H1 (cell line): ENCODE results near the gene PIGU. TPM values are rescaled to one million over a fixed set of nuclear protein-coding genes. Genes with fewer than 3 reads are reported as not detected.

ENCODE experiments used
- CTCF ChIA-PET: fragments of 300-600 bp; sonication (Branson Sonifier 250); formaldehyde crosslinking; loops from one replicate; lab custom pipeline; 2021; ENCODE audit not compliant: partially characterized antibody; lab: Charles Lee
- POLR2A ChIA-PET: fragments of 300-600 bp; sonication (Branson Sonifier 250); formaldehyde crosslinking; loops from one replicate; lab custom pipeline; 2021; ENCODE audit warnings: inconsistent platforms; ENCODE audit not compliant: partially characterized antibody; lab: Charles Lee
- DNase-seq, 2 experiments: peaks; one replicate each; pipeline versions ENCODE4 v3.0.0 to v3.0.0-alpha.2; 2010 to 2022; ENCODE audit warnings: low spot score in 2 of 2, low read depth in 1 of 2, mixed read lengths in 1 of 2
- FAIRE-seq: peaks from 2 replicates; lab custom pipeline; 2011; peaks lifted over from hg19 to GRCh38; lab: Jason Lieb, UNC
- H2AFZ ChIP-seq: 2 replicates; pipeline ENCODE4 v1.8.1; 2012; ENCODE audit warnings: low read length, inconsistent platforms
- H2AK5ac ChIP-seq: 2 replicates; pipeline ENCODE4 v1.6.1; 2013; ENCODE audit warnings: low read depth, low read length
- H2BK120ac ChIP-seq: replicated peaks from 2 replicates; pipeline ENCODE3; 2013; ENCODE audit warnings: low read depth, low read length, inconsistent platforms
- H2BK12ac ChIP-seq: 2 replicates; pipeline ENCODE4 v1.6.1; 2013; ENCODE audit warnings: low read depth, low read length
- H2BK15ac ChIP-seq: 2 replicates; pipeline ENCODE4 v1.6.1; 2013; ENCODE audit warnings: low read length
- H2BK20ac ChIP-seq: 2 replicates; pipeline ENCODE4 v1.6.1; 2013; ENCODE audit warnings: low read length
- H2BK5ac ChIP-seq: 2 replicates; pipeline ENCODE4 v1.6.1; 2013; ENCODE audit warnings: low read depth, low read length
- H3K14ac ChIP-seq: 2 replicates; pipeline ENCODE4 v1.6.1; 2013; ENCODE audit warnings: inconsistent platforms; ENCODE audit not compliant: insufficient read length
- H3K18ac ChIP-seq: 2 replicates; pipeline ENCODE4 v1.6.1; 2013; ENCODE audit warnings: low read length; ENCODE audit errors: extremely low read depth
- H3K23ac ChIP-seq: 2 replicates; pipeline ENCODE4 v1.6.1; 2013; ENCODE audit warnings: inconsistent platforms; ENCODE audit not compliant: insufficient read length
- H3K23me2 ChIP-seq: 2 replicates; pipeline ENCODE4 v1.6.1; 2013; ENCODE audit warnings: low read depth, low read length
- H3K27ac ChIP-seq: 2 replicates; pipeline ENCODE4 v1.6.1; 2011; ENCODE audit warnings: low read depth, low read length, inconsistent platforms
- H3K27me3 ChIP-seq, 4 experiments: replicated peaks in 1 of 4; 1 replicate in 1 of 4; 2 replicates in 3 of 4; pipeline versions ENCODE4 v1.6.1 to v1.8.1; 2011 to 2013; ENCODE audit warnings: low read length in 3 of 4, mild to moderate bottlenecking in 3 of 4, inconsistent platforms in 2 of 4, mixed read lengths in 2 of 4, moderate library complexity in 1 of 4; ENCODE audit not compliant: control insufficient read depth in 3 of 4, insufficient read depth in 3 of 4; ENCODE audit errors: extremely low read depth in 1 of 4
- H3K36me3 ChIP-seq, 4 experiments: 2 replicates each; pipeline versions ENCODE4 v1.6.1 to v1.8.1; 2011 to 2013; ENCODE audit warnings: mild to moderate bottlenecking in 4 of 4, low read length in 3 of 4, moderate library complexity in 2 of 4, control low read depth in 1 of 4, inconsistent platforms in 1 of 4; ENCODE audit not compliant: insufficient read depth in 4 of 4, control insufficient read depth in 2 of 4
- H3K4ac ChIP-seq: replicated peaks from 2 replicates; pipeline ENCODE3; 2013; ENCODE audit warnings: low read length, low read depth, mixed read lengths, inconsistent platforms; ENCODE audit not compliant: insufficient read length
- H3K4me1 ChIP-seq, 4 experiments: replicated peaks in 1 of 4; 1 replicate in 1 of 4; 2 replicates in 3 of 4; pipeline versions ENCODE4 v1.6.1 to v1.8.1; 2011 to 2013; ENCODE audit warnings: low read length in 3 of 4, inconsistent platforms in 2 of 4, mixed read lengths in 1 of 4; ENCODE audit not compliant: insufficient read depth in 4 of 4, control insufficient read depth in 3 of 4
- H3K4me2 ChIP-seq, 2 experiments: 2 replicates each; pipeline versions ENCODE4 v1.6.1 to v1.8.1; 2011 to 2013; ENCODE audit warnings: low read depth in 2 of 2, low read length in 2 of 2, control low read depth in 1 of 2, inconsistent platforms in 1 of 2, mild to moderate bottlenecking in 1 of 2; ENCODE audit not compliant: insufficient read depth in 1 of 2
- H3K4me3 ChIP-seq, 4 experiments: fragments of 200-600, 300-600 bp in 1 of 4; sonication (generic), shearing (Covaris generic), sonication (Bioruptor Twin) in 1 of 4; 2 replicates each; pipeline versions ENCODE4 v1.5.1 to v1.8.1; 2011 to 2016; ENCODE audit warnings: low read length in 4 of 4, low read depth in 3 of 4, control low read depth in 2 of 4, inconsistent platforms in 2 of 4, mild to moderate bottlenecking in 2 of 4, mixed read lengths in 1 of 4, moderate library complexity in 1 of 4; ENCODE audit not compliant: insufficient read depth in 2 of 4; ENCODE audit errors: extremely low read depth in 1 of 4
- H3K56ac ChIP-seq: replicated peaks from 2 replicates; pipeline ENCODE3; 2013; ENCODE audit warnings: low read depth, mild to moderate bottlenecking, mixed read lengths, low read length, inconsistent platforms; ENCODE audit not compliant: insufficient read length
- H3K79me1 ChIP-seq: 2 replicates; pipeline ENCODE4 v1.6.1; 2013; ENCODE audit warnings: low read depth, low read length, control low read depth
- H3K79me2 ChIP-seq, 2 experiments: 2 replicates each; pipeline versions ENCODE4 v1.6.1 to v1.8.1; 2012 to 2013; ENCODE audit warnings: low read length in 2 of 2, mild to moderate bottlenecking in 2 of 2, inconsistent platforms in 1 of 2; ENCODE audit not compliant: insufficient read depth in 2 of 2, control insufficient read depth in 1 of 2
- H3K9ac ChIP-seq, 4 experiments: replicated peaks in 1 of 4; 1 replicate in 1 of 4; 2 replicates in 3 of 4; pipeline versions ENCODE4 v1.6.1 to v1.8.1; 2011 to 2013; ENCODE audit warnings: low read depth in 3 of 4, low read length in 3 of 4, control low read depth in 2 of 4, mild to moderate bottlenecking in 2 of 4, moderate library complexity in 2 of 4, inconsistent platforms in 1 of 4; ENCODE audit errors: extremely low read depth in 1 of 4
- H3K9me3 ChIP-seq, 2 experiments: 2 replicates each; pipeline versions ENCODE4 v1.6.1 to v1.8.1; 2012 to 2013; ENCODE audit warnings: mild to moderate bottlenecking in 2 of 2, moderate library complexity in 2 of 2, control low read depth in 1 of 2, inconsistent platforms in 1 of 2, low read depth in 1 of 2, low read length in 1 of 2, mixed read lengths in 1 of 2; ENCODE audit not compliant: insufficient read depth in 2 of 2
- H4K20me1 ChIP-seq, 2 experiments: replicated peaks in 1 of 2; 2 replicates each; pipeline versions ENCODE3 to v1.8.1; 2011 to 2013; ENCODE audit warnings: inconsistent platforms in 2 of 2, low read length in 2 of 2, mild to moderate bottlenecking in 1 of 2; ENCODE audit not compliant: insufficient read depth in 2 of 2, control insufficient read depth in 1 of 2
- H4K5ac ChIP-seq: 2 replicates; pipeline ENCODE4 v1.6.1; 2013; ENCODE audit warnings: low read length, low read depth, mixed read lengths, inconsistent platforms; ENCODE audit not compliant: insufficient read length
- H4K8ac ChIP-seq: 2 replicates; pipeline ENCODE4 v1.8.0; 2013; ENCODE audit warnings: mild to moderate bottlenecking, moderate library complexity, low read length, inconsistent platforms; ENCODE audit not compliant: insufficient read depth; ENCODE audit errors: extremely low read depth
- H4K91ac ChIP-seq: replicated peaks from 2 replicates; pipeline ENCODE3; 2013; ENCODE audit warnings: low read length, mixed read lengths, inconsistent platforms; ENCODE audit not compliant: insufficient read length
- WGBS, 2 experiments: shearing (Covaris generic) in 1 of 2; methylation state at CpG; one replicate each; pipeline versions ENCODE4 v1.1.6 to v1.1.7; 2013 to 2015; ENCODE audit warnings: low lambda C conversion rate in 2 of 2, mixed read lengths in 2 of 2, inconsistent platforms in 1 of 2, low coverage in 1 of 2, missing lambda C conversion rate in 1 of 2; ENCODE audit not compliant: insufficient replicate concordance in 2 of 2, insufficient coverage in 1 of 2, insufficient read length in 1 of 2; ENCODE audit errors: extremely low coverage in 1 of 2, missing lambda C conversion rate in 1 of 2; 5-methylcytosine and 5-hydroxymethylcytosine counted together
- polyA plus RNA-seq, 7 experiments: library from polyadenylated mRNA; depleted of rRNA in 3 of 7; stranded (reverse) in 5 of 7; unstranded in 2 of 7; fragments of >200 nt in 5 of 7; fragments of 200-250 nt in 2 of 7; gene quantifications; 1 replicate in 5 of 7; 2 replicates in 1 of 7; 4 replicates in 1 of 7; pipeline versions ENCODE4 v1.2.1 to v1.2.3, GENCODE V29; 2011 to 2013; ENCODE audit warnings: missing spikeins in 2 of 7, mixed read lengths in 2 of 7
- total RNA-seq: library from RNA; stranded (reverse); fragmentation: NEBNext Ultra II Directional; extraction: Animal tissue kit (Norgen Biotek cat#: 25700); gene quantifications from 2 replicates; pipeline ENCODE4 v1.2.1, GENCODE V29; 2021
- TF ChIP-seq, protein P1 (sequence below): IDR thresholded peaks from 2 replicates; pipeline ENCODE4 v1.6.1; 2012; ENCODE audit warnings: inconsistent platforms

Gene PIGU
- total and polyA plus RNA-seq, 2 of the 8 experiments (the other 6 are each of a cell fraction or from before 2014, with no cell fraction given), result 28.3 to 117 TPM

DNA sequence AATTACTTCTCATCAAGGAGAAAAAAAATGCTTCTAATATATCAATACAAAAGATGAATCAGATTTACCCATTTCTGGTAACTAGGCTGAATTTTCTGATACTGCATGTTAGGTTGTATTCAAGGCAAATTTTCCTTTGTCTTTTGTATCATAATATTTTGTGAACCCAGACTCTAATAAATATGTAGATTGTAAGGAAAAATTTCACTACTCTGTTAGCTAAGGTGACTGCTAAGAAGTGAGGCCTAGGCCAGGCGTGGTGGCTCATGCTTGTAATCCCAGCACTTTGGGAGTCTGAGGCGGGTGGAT is 40.0 kb upstream of the PIGU start:
- Histone ChIP-seq H3K36me3 (no peaks in the 10 kb centered on the region), H3K18ac (no peak overlapping the region), H3K27me3 (peaks cover 0 to 3% (median 1%) of the 10 kb centered on the region in 4 experiments; a peak in 1 of 7 replicates), H4K91ac (no peak overlapping the region), H3K79me1 (no peaks in the 10 kb centered on the region)
- FAIRE-seq, result no peak
- TF ChIP-seq, protein P1, sequence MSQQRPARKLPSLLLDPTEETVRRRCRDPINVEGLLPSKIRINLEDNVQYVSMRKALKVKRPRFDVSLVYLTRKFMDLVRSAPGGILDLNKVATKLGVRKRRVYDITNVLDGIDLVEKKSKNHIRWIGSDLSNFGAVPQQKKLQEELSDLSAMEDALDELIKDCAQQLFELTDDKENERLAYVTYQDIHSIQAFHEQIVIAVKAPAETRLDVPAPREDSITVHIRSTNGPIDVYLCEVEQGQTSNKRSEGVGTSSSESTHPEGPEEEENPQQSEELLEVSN, result no peak
- TF ChIP-seq, all 59 proteins: peak for 0
- Histone ChIP-seq H3K23me2 (no peaks in the 10 kb centered on the region), H3K14ac (no peak overlapping the region), H2BK15ac (no peak overlapping the region), H3K4ac (no peak overlapping the region), H2AFZ (no peak overlapping the region), H3K4me2 (no peak overlapping the region), H3K23ac (no peak overlapping the region), H4K20me1 (peaks cover 0 to 4% of the 10 kb centered on the region in 2 experiments), H2AK5ac (no peak overlapping the region), H4K5ac (no peak overlapping the region), H3K9ac (no peak overlapping the region), H2BK20ac (no peak overlapping the region), H3K56ac (no peak overlapping the region), H4K8ac (no peak overlapping the region), H3K27ac (no peak overlapping the region), H3K9me3 (no peaks in the 10 kb centered on the region), H3K4me3 (no peak overlapping the region), H3K79me2 (no peaks in the 10 kb centered on the region), H2BK120ac (no peak overlapping the region), H2BK5ac (no peak overlapping the region), H2BK12ac (no peak overlapping the region), H3K4me1 (no peaks in the 10 kb centered on the region)
- CTCF ChIA-PET, result interaction anchor here (0.7 to 0.8 kb wide), 2 partner anchors 35 to 53 kb away, joined by 4 to 5 read pairs; no protein-coding TSS in a partner anchor
- POLR2A ChIA-PET, result no interaction called here
- 87% methylated on average over 2 of the region's 2 CpGs; no CpG with 5 or more reads in 1 of the 2 experiments for WGBS, 2 experiments
- no peak for DNase-seq
